Stimulated activated CD4-positive, alpha-beta T cell treated with anti-CD3 and anti-CD28 coated beads, TNF-alpha, amount 100 ng/mL, for 1 hour (primary cell): ENCODE measurements around the gene CYP24A1.
"Not testable (repeated sequence)": the region's sequence is repeated elsewhere in the genome, so short reads cannot be mapped to it uniquely, and the experiment has no call there.

Experiments
- DNase-seq, 3 donors: peaks; one replicate each; pipeline ENCODE4 v3.0.0-alpha.2; 2020; ENCODE audit warnings: low read depth in 3 of 3, low spot score in 1 of 3

CYP24A1 gene

DNA sequence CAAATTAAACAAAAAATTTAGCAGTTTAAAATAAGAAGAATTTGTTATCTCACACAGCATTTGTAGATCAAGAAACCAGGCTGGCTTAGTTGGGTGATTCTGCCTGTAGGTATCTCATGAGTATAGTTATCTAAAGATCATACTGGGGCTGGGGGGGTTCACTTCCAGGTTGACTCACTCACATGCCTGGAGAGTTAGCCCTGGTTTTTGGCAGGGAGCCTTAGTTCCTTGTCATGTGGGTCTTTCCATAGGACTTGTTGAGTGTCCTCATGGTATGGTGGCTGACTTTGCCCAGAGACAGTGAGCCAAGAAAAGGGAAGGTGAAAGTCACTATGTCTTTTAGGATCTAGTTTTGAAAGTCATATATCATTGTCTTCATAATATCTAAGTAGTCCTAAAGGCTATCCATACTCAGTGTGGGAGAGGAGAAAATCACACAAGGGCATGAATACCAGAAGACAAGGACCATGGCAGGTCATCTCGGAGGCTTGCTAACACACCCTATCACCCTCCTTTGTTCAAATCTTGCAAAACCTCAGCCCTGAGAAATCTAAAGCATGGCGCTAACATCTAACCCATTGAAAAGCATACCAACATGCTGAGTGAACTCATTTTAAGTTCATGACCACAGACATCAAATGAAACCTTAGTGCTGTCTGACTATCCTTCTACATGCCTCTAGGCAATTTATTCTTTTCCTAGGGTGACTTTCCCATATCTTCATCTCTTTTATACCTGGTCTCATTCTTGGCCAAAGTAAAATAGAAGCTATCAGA, 39.2 kb downstream of the CYP24A1 start:
- no peak for DNase-seq

DNA sequence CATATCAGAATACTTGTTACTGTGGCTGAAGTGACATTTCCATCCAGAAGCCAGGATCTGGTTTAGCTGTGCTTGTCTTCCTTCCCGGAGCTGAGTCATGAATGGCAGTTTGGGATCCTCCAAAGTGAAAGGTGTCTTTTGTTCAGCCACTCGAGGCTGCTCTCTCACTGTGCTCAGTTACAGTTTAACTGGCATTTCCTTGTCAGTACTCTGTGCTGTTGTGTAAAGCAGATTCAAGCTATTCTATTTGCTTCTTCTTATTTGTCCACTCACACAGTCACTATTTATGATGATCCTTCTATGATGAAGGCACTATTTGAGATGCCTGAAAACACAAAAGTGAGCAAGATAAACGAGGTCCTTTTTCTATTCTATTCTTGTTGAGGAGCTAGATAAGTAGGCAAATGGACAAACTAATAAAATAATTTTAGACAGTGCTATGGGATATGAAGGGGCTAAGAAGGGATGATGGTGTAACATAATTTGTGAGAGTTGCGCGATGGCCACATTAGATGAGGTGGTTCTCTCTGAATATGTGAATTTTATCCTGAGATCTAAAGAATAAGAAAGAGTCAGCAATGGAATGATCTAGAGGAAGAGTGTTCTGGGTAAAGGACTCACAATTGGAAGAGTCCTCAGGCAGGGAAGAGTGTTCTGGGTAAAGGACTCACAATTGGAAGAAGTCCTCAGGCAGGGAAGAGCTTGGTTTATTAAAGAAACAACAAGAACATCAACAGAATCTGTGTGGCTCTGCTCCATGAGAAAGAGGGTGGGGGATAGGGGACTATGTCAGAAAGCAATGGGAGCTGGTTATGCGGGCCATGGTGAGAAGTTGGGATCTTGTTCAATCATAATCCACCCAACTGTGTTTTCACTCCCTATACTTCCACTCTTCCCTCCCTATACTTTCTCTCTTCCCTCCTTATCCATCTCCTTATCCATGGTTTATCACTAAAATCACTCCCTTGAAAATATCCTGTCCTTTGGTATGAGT, 40.1 kb downstream of the CYP24A1 start:
- DNase-seq = no peak

DNA sequence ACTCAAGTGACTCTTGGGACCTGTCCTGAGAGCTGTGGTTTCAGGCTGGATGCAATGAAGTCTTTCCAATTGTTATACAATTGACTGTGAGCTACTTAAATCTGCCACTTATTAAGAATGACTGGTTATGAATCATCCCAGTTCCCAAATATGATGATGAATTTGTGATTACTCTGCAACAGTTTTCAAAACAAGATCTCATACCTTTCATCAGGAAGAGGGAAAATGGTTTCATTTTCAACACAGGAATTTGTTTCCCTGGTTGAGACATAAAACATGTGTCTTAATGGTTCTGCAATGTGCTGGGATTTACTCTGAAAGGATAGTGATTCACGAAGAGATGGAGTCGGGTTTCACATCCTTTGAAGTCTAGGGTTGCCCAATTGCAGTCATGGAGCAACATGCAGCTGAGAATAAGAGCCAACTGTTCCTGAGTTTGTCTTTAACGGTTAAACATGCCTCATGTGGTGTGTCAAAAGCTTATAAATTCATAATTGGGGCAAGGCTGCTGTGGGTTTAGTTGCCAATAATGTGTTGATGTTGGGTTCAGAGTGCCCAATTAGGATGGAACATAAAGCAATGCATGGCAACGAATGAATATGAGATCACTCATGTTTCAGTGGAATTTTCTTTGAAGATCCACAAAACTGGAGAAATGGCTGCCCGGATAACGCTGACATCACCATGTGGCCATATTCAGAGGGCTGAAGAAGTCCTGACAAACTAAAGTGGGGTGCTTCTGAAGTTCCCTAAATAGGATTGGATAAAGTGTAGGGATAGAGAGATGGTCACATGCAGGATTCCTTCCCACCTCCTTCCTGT, 41.0 kb downstream of the CYP24A1 start:
- no peak for DNase-seq

DNA sequence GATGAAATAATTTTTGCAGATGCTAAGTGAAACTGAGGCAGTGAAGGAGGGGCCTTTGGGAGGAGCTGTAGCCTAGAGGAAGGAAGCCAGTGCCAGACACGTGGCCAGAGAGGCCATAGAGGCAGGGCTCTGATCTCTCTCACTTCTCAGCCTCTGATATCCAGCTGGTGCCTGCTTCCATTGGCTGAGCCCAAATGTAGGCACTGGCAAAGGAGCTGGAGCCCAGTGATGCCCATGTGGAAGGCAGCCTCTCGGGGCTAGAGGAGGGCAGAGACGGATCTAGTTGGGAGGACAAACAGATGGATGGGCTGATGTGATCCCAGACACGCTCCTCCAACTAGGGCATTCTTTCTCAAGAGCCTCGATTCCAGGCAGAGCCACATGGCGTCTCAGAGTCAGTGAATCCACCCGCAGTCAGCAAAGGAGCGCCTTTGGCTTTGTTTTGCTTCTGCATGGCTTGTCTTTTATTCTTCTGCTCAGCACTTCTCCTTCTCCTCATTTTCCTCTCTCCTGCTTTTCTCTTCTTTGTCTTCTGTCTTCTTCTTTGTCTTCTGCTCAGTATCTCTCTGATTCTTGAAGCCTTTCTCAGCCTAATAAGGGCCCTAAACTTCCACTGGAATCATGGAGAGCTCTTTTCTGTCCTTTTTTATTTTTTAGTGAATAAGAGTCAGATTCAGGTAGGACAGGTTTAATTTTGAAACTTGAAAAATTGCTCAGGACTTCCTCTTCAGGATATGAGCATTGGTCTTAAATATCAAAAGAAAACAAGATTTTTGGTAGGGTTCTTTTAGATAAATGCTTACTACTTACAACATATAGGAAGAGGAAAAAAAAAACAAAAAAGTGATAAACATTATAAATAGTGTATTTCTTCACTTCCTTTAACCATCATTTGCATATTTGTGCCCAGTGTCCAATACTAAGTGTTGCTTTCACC, 41.8 kb downstream of the CYP24A1 start:
- no peak for DNase-seq

DNA sequence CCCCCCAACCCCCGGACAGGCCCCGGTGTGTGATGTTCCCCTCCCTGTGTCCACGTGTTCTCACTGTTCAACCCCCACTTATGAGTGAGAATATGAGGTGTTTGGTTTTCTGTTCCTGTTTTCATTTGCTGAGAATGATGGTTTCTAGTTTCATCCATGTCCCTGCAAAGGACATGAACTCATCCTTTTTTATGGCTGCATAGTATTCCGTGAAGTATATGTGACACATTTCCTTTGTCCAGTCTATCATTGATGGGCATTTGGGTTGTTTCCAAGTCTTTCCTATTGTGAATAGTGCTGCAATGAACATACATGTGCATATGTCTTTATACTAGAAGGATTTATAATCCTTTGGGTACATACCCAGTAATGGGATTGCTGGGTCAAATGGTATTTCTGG, 42.7 kb downstream of the CYP24A1 start:
- not testable (repeated sequence) for DNase-seq

DNA sequence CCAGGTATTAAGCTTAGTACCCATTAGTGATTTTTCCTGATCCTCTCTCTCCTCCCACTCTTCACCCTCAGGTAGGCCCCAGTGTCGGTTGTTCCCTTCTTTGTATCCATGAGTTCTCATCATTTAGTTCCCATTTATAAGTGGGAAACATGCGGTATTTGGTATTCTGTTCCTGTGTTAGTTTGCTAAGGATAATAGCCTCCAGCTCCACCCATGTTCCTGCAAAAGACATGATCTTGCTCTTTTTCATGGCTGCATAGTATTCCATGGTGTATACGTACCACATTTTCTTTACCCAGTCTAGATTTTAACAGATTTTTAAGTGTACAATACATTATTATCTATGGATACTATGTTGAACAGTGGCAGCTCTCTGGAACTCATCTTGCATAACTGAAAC, 44.4 kb downstream of the CYP24A1 start:
- no peak for DNase-seq

DNA sequence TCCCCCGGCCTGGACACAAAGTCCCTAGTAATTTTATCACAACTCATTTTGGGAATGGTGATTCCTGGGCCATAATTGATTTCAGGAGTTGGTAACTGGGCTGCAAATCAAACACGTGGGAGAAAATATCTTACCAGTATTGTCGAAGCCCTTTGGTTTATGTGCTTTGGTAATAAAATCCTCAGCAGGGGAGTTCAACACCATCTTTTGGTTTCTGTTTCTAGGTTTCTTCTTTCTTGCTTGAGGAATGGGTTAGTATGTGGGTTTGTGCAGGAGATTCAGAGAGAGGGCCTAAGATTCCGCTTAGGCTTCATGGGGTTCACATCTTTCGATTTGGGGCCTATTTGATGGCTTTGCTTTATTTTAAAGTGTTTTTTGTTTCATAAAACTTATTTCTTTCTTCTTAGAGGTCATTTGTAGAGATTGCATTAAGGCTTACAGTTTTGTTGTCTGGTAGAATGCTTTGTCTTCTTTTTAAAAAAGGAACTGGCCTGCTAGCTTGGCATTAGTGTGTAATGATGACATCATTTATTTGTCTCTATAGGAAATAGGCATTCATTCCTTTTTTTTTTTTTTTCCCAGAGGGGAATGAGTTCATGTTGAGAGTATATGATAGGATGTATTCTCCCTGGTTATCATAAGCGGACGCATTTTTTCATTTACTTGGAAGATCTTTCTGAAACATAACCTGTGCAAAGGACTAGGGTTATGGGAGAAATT, 45.8 kb downstream of the CYP24A1 start:
- DNase-seq = no peak

DNA sequence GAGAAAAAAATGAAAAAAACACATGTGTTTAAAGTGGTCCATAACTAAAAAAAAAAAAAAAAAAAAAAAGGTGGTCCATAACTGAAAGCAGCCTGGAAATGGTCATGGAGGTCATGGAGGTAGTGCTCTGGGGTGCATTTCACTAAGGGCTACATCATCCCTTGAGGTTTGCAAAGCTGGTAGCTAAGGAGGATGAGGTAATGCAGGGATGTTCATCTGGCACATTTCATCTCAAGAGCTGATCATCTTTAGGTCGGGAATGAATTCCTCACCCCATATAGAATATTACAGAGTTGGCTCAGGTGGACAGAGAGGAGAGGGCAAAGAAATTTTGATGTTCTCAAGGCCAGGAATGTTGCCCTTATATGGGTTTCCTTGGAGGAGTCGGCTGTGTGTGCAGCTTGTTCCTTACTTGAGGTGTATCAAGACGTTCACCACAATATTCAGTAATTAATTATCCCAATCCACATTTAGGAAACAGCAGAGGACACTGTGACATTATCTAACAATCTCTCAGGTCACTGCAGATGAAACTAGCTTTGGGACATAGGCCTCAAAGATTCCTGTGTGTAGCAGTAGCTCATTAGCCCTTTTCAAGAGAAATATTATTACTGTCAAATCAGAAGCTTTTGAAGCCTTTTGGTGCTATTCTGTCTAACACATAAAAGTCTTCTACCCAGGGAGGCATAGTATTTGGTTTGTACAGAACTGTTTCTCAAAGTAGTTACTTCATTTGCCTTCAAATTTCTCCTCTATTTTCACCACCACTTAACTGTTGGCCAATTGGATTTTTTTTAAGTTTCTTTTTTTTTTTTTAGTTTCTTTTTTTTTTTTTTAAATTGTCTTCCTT, 46.8 kb downstream of the CYP24A1 start:
- DNase-seq = no peak

DNA sequence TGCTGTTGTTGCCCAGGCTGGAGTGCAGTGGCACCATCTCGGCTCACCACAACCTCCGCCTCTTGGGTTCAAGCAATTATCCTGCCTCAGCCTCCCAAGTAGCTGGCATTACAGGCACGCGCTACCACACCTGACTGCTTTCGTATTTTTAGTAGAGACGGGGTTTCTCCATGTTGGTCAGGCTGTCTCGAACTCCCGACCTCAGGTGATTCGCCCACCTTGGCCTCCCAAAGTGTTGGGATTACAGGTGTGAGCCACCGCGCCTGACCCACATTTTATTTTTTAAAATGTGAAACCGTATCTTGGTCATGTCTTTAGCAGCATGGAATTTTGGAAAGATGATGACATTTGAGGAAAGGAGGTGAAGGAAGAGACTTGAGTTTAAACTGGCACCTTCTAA, 47.5 kb downstream of the CYP24A1 start:
- not testable (repeated sequence) for DNase-seq

DNA sequence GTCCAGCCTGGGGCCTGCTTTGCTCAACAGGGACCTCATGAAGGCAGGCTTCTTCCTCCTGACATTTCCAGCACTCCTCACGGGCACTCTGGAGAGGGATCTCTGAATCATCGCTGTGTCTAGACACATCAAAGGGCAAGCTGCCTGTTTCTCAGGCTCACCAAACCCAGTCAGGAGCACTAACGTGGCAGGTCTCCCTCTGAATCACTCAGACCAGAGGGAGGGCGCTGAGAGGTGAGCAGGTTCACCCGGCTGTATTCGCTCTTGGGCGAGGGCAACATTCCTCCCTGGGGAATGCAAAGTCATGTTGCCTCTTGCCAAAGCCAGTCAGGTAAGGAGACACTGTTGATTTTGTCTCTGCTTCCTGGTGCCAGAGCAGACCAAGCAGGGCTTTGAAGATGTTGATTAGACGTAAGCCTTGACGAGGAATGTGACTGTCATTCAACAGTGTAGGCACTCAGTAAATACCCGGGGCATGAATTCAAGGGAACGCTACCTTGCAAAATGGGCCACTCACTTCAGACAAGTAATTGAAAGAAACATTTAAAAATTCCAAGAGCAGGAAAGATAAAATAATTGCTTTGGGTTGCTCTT, 50.1 kb downstream of the CYP24A1 start:
- no peak for DNase-seq

DNA sequence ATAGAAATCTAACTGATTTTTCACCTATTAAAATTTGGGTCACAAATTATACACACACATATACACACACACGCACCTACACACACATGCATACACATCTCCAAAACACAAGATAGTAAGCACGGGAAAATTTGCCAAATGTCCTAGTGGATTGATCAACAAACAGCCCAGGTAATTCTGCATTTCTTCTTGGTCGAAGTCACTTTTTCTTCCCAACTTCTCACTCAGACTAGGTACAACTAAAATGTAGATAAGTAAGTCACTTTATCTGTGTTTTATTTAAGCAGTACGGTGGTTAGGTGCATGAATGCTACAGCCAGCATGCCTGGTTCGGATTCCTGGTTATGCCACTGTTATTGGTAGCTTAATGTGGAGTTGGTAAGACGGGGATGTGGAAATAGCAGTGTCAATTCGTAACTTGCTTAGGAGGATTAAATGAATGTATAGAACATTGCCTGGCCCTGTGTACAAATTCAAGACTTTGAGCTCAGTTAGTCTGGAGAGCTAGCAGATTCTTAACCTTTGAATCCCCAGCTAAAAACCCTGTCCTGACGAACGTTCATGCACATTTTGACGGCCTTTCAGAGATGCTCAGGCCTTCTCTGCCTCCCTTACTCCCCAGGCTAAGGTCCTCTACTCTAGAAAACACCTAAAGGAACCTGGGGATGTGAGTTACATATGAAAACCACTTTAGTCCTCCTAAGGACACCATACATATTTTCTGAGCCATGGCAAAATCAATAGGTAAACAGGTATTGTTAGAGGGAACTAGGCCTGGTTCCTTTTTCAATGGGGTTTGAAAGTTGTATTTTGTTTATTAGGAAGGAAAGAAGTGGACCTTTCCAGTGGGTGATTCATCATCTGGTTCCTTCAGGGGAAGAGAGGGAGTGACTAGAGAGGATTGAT, 50.9 kb downstream of the CYP24A1 start:
- DNase-seq = no peak

DNA sequence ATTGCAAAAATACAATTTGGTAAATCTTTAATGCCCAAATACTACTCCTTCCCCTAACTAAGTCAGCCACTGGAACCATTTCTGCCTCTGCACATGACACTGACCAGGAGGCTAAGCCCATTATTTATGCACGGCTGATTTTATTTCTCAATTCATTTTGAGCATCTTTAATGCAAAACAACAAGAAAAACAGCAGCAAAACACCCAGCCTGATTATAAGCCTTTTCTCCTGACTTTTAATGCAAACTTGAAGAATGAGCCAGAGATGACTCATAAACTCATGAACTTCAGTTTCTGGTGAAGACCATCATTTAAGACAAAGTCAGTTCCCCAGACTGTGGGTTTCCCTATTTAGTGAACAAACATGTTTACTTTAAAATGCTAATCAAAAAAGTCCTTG, 51.6 kb downstream of the CYP24A1 start:
- DNase-seq = no peak

DNA sequence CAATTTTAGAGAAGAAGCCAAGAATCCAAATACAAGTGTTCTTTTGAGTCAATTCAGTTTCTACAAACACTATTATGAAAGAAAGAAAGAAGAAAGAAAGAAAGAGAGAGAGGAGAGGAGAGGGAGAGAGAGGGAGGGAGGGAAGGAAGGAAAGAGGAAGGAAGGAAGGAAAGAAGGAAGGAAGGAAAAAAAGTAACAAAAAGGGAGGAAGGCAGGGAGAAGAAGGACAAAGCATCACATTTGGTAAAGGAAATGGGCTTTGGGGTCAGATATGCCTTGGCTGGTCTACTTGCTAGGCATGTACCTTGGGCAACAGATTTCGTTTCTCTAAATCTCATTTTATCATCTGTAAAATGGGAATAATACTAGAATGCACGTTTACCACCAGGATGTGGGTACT, 54.0 kb downstream of the CYP24A1 start:
- no peak for DNase-seq

DNA sequence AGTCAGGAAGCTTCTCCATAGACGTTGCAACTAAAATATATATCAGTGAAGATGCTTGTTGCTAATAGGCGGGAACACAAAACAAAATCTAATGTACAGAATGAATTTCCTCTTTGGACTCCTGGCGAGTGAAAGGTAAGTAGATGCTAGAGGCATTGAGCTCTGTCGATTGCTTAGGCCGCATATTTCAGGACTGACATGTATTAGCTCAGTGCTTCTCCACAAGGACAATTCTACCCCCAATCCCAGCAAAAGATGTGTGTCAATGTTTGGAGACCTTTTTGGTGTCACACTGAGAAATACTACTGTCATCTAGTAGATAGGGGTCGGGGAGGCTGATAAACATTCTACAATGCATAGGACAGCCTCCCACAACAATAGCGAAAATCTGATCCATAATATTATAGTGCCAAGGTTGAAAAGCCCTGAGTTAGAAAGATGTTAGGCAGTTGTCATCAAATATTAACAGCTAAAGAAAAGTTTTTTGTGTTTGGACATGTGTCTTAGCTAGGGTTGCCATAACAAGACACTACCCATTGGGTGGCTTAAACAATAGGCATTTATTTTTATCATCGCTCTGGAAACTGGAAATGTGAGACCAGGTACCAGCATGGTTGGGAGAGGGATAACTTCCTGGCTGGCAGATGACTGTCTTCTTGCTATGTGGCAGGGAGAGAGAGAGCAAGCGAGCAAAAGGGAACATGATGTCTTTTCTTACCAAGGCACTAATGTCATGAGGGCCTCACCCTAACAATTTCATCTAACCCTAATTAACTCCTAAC, 55.4 kb downstream of the CYP24A1 start:
- no peak for DNase-seq

DNA sequence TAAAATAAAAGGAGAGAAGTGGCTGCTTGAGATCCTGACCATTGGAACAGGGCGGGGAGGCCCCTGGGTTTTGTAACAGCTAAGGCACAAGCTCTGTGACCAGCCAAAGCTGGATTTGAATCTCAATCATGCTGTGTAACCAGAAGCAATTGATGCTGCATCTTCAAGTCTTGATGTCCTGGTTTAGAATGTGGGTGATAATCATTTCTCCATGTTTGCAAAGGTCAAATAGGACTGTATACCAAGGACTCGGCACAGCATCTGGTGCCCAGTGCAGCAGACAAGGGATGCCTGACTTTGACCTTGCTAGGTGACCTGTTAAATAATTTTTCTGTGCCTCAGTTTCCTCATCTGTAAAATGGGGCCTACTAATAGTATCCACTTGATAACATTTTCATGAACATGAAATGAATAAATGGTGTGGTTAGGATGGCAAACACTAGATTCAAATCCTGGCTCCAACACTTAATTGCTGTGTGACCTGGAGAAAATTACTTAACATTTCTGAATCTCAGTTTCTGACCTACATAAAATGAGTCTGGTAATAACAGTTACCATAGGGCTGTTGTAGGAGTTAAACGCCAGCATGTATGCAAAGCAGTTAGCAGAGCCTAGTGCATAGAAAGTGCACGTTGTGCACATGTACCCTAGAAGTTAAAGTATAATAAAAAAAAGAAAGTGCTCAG, 57.1 kb downstream of the CYP24A1 start:
- no peak for DNase-seq
